ENCODE results near the gene TEDC2.

- TF ChIP-seq POLR2AphosphoS5 (IDR thresholded peaks at IDR 0.05) (no peak), CTCF (IDR thresholded peaks at IDR 0.05) (no peak), POLR2A (IDR thresholded peaks at IDR 0.05) (no peak)
Observed at GRCh38 chr16:2464333-2464732, 4.4 kb downstream of the TEDC2 start.
